ENCODE measurements around the gene MTR. TPM values are rescaled to one million over a fixed set of nuclear protein-coding genes. Genes with fewer than 3 reads are reported as not detected.

MTR gene
- total RNA-seq, 1 experiment from 2014 or later, result 35.5 TPM

- H3K79me2 ChIP-seq (ENCODE audit: insufficient read depth, low read length), result no peaks in the 10 kb centered on the region
- Mint-ChIP-seq H3K4me3 (no peak overlapping the region), H3K9me3 (peaks cover 11 to 12% of the 10 kb centered on the region in 2 experiments; a peak in 4 of 5 replicates), H3K4me1 (no peaks in the 10 kb centered on the region), H3K36me3 (ENCODE audit: insufficient read depth in 1 of 3, low read depth in 3 of 3) (peaks cover 0 to 9% (median 2%) of the 10 kb centered on the region in 3 experiments; a peak in 4 of 7 replicates), H3K27me3 (ENCODE audit: low read depth) (peaks cover 2% of the 10 kb centered on the region; the same call in 1 of the 2 replicates), H3K27ac (no peak overlapping the region)
- no peaks in the 10 kb centered on the region for H3K9me3 ChIP-seq (ENCODE audit: control insufficient read depth, low read depth, low read length)
- H4K8ac ChIP-seq (replicated peaks; ENCODE audit: insufficient read length, low read depth, low read length), result no peak overlapping the region
- no peak overlapping the region for H2BK20ac ChIP-seq (ENCODE audit: low read depth, low read length, poor library complexity, severe bottlenecking)
- no peaks in the 10 kb centered on the region for H4K20me1 ChIP-seq (ENCODE audit: control insufficient read depth, insufficient read depth, insufficient read length)
- H3K79me1 ChIP-seq (ENCODE audit: insufficient read depth, low read depth, low read length, poor library complexity, severe bottlenecking), result no peaks in the 10 kb centered on the region
- no peak for DNase-seq
- H3K27me3 ChIP-seq (ENCODE audit: insufficient read depth, low read length), result no peaks in the 10 kb centered on the region
- H3K23me2 ChIP-seq (ENCODE audit: insufficient read length, low read depth, low read length, poor library complexity, severe bottlenecking), result no peaks in the 10 kb centered on the region
- H3K23ac ChIP-seq (ENCODE audit: insufficient read length, low read depth, low read length), result no peak overlapping the region
- no peak overlapping the region for H2AFZ ChIP-seq (ENCODE audit: low read length)
- H2BK5ac ChIP-seq (ENCODE audit: insufficient read length, low read length), result no peak overlapping the region
- no peak overlapping the region for H3K27ac ChIP-seq (ENCODE audit: insufficient read length, low read depth, low read length)
- H3K4me2 ChIP-seq (ENCODE audit: insufficient read depth, insufficient read length, low read length), result no peak overlapping the region
- H4K5ac ChIP-seq (ENCODE audit: insufficient read length, low read depth, low read length), result no peak overlapping the region
- no peak overlapping the region for H3K56ac ChIP-seq (ENCODE audit: insufficient read length, low read depth, low read length)
- H3K9ac ChIP-seq (ENCODE audit: extremely low read depth, insufficient read length, low read length), result no peak overlapping the region
- no peak overlapping the region for H3K4ac ChIP-seq (ENCODE audit: low read depth, low read length)
- H2AK5ac ChIP-seq (ENCODE audit: insufficient read length, low read length), result no peak overlapping the region
- H3K4me1 ChIP-seq (ENCODE audit: insufficient read depth, low read length), result no peaks in the 10 kb centered on the region
- no peak overlapping the region for H2BK120ac ChIP-seq (ENCODE audit: low read depth, low read length, poor library complexity, severe bottlenecking)
- TF ChIP-seq CTCF (conservative IDR thresholded peaks at IDR 0.05), result no peak
- H4K91ac ChIP-seq (ENCODE audit: insufficient read length, low read depth, low read length), result no peak overlapping the region
- no peak overlapping the region for H3K14ac ChIP-seq (ENCODE audit: insufficient read depth, low read length)
- H3T11ph ChIP-seq (ENCODE audit: low read length), result no peak overlapping the region
- no peak overlapping the region for H3K18ac ChIP-seq (ENCODE audit: insufficient read length, low read depth, low read length)
- WGBS (ENCODE audit: extremely low coverage, insufficient read length, low lambda C conversion rate), result no CpG with 5 or more reads among the region's 3 CpGs
- H2BK15ac ChIP-seq (ENCODE audit: low read depth, low read length), result no peak overlapping the region
- no peak overlapping the region for H2BK12ac ChIP-seq (ENCODE audit: insufficient read length, low read depth, low read length)
Measured at GRCh38 chr1:236773919-236774318, 21.2 kb upstream of the MTR start.
